NCI-H2107 treated with DMSO at 0.1 percent for 48 hours (cell line): ENCODE data around the gene PSRC1.

Source experiments
- DNase-seq: peaks from one replicate; lab custom pipeline; 2025; ENCODE audit not compliant: unreplicated experiment; lab: John Stamatoyannopoulos, UW

Gene PSRC1

DNA sequence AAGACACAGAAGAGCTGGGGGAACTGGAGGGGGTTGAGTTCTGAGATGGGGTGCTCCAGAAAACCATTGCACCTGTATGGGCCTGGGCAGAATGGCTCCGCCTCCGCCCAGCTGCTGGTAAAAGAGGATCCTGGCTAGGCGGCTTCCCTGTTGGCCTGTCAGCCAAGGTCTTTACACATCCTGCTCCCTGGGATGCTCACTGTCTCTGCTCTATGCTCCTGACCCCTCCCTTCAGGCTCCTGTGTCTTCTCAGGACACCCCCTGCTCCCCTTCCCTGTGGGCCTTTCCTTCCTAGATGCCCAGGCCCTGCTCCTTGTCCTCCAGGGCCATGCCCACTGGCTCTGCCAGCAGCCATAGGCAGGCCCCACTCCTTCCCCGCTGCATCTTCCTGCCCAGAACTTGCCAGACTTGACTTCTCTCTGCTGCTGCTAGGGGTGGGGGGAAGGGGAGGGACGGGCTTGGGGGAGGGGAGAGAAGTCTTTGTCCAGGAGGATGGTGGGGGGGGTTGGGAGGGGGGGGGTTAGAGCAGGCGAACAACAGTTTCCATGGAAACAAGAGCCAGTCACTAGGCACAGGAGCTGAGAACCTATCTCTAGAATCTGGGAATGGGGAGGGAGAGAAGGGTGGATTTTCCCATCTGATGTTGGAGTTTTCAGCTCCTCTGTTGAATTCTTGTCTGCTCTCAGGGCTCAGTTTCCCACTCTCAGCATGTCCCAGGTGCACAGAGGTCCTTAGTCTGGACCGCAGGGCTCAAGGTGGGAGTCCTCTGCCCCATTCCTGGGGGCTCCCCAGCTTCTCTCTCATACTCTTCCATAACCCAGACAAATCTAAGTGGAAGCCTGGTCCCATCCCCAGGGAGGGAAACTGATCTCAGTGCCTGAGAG lies 23.0 kb downstream of the PSRC1 start:
- no peak for DNase-seq

DNA sequence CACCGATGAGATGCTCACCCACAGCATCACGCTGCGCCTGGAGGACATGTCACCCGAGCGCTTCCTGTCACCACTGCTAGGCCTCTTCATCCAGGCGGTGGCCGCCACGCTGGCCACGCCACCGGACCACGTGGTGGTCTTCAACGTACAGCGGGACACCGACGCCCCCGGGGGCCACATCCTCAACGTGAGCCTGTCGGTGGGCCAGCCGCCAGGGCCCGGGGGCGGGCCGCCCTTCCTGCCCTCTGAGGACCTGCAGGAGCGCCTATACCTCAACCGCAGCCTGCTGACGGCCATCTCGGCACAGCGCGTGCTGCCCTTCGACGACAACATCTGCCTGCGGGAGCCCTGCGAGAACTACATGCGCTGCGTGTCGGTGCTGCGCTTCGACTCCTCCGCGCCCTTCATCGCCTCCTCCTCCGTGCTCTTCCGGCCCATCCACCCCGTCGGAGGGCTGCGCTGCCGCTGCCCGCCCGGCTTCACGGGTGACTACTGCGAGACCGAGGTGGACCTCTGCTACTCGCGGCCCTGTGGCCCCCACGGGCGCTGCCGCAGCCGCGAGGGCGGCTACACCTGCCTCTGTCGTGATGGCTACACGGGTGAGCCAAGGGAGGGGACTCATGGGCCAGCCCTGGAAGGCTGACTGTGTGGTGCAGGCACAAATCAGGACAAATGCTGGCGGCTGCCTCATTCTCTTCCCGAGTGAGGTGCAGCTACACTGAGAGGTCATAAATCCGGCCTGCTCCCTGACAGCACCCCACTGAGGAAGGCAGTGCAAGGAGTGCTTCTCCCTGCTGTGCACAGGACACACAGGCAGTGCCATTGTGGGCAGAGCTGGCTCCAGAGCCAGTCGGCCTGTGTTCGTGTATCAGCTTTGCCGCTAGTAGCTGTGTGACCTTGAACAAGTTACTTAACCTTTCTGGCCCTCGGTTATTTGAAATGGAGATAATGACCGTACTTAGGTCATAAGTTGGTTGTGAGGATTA lies 24.2 kb downstream of the PSRC1 start:
- DNase-seq = no peak

DNA sequence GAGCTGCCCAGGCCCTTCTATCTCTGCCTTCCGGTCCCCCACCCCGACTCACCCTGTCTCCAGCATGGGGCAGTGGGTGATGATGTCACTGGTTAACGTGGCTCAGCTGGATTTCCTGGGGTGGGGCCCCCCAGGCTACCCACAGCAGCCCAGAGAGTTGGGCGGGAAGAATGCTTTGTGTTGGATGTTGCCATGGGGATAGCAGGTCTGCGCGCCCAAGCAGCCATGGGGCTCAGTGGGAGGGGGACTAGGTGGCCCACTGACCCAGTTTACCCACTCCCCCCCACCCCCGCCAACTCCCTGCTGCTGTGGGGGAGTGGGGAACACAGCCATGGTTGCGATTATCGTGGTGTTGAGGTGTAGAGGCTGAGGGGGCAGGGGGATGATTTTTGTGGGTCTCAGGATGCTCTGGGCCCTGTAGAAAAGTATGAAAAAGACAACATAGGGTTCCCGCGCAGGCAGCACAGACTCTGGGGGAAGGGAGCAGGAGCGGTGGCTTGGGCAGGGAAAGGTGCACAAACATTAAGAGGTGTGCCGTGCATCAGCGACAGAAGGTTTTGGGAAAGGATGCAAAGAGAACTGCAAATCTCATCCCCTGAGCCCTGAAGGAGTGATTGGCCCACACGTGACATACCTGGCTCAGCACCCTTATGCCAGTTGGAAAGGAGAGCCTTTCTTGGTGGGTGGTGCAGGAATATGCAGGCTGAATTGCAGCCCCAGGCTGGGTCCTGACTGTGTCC lies 25.1 kb downstream of the PSRC1 start:
- no peak for DNase-seq

DNA sequence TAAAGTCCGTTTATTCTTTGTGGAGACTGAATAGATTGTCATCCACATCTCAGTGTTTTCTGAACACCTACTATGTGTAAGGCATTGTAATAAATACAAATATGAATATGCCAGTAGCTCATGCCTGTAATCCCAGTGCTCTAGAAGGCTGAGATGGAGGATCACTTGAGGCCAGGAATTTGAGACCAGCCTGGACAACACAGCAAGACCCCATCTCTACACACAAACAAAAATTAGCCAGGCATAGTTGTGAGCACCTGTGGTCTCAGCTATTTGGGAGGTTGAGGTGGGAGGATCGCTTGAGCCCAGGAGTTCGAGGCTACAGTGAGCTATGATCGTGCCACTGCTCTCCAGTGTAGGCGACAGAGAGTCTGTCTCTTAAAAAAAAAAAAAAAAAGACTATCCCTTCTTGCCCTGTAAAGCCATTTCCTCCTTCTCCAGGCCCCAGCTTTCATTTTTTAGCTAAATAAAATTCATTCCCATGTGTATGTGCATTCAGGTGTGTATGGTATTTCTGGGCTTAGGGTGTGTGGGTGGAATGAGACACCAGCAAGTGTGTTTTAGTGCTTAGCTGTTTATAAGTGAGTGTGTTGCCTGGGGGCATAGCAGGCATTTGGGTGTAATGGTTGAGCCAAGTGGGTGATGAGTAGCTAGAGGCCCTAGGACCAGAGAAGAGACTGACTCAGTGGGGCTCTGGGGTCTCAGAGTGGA lies 25.8 kb downstream of the PSRC1 start:
- no peak for DNase-seq

DNA sequence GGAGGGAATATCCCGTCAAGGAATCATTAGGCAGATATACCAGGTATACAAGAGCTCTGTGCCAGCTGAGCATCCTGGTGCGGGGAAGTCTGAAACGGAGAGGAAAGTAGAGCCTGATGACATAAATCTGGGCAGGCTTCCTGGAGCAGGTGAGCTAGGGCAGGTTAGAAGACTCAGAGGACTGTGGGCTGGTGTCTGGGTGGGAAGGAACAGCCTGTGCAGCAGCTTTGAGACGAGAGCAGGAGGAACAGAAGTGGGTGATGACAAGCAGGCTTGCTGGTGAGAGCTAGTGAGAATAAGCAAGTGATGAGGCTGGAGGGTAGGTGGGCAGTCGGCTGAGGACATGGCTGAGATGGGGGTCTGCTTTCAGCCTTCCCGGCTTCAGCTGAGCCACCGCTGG lies 26.9 kb downstream of the PSRC1 start:
- DNase-seq = no peak

DNA sequence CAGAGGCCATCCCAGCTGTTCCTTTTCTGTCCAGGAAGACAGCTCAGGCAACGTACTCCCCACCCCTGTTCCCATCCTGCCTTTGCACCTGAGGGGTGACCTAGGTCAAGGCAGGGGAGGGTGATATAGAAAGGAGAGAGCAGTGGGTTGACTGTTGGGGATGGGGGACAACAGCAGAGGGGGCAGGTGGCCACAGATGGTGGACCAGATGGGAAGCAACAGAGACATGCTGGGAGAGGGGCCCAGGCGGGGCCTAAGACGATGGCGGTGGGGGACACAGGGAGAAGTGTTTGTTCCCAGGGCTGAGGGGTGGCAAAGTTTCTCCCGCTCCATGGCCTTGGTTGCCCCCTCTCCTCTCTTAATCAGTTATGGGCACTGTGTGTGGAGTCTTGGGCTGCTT lies 27.3 kb downstream of the PSRC1 start:
- no peak for DNase-seq

DNA sequence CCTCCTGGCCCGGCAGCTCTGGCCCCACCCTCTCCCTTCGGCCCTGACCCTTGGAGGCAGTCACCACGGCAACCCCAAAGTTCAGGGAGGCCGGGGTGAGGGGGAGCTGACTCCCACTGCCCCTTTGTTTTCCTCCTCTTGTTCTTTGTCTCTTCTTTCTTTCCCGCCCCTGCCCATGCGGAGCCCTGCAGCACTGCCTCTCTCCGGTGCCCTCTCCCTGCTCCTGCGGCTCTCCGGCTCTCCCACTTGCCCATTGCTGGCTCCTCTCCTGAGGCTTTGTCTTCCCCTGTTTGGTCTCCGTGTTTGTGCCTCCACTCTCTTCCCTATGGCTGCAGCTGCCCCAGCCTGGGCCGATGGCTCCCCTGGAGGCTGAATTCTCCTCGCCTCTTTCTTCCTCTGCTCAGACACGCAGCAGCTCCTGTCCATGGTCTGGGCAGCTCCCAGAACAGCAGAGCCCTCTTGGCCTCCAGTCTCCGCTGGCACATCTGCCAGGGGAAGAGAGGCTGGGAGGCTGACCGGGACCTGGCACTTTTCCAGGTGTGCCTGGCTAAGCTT lies 27.8 kb downstream of the PSRC1 start:
- DNase-seq = no peak

DNA sequence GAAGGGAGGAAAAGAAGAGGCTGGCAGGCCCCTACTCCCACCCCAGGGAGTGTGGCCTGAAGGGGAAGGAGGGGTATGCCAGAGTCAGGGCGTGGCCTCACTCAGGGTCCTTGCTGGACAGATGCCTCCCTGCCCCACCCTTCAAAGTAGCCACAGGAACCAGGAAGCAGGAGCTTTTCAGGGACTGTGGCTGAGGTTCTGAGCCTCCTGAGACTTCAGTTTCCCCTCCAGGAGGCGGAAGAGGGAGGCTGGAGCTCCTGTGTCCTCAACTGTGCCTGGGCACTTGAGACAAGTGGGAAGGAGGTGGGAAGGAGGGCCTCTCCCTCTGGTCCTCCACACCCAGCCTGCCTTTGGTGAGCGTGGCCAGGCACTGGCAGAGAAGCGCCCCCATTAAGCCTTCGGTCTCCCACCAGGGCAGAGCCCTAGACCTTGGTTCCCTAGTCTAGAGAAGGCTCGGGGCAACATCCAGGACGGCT lies 28.3 kb downstream of the PSRC1 start:
- DNase-seq = no peak

DNA sequence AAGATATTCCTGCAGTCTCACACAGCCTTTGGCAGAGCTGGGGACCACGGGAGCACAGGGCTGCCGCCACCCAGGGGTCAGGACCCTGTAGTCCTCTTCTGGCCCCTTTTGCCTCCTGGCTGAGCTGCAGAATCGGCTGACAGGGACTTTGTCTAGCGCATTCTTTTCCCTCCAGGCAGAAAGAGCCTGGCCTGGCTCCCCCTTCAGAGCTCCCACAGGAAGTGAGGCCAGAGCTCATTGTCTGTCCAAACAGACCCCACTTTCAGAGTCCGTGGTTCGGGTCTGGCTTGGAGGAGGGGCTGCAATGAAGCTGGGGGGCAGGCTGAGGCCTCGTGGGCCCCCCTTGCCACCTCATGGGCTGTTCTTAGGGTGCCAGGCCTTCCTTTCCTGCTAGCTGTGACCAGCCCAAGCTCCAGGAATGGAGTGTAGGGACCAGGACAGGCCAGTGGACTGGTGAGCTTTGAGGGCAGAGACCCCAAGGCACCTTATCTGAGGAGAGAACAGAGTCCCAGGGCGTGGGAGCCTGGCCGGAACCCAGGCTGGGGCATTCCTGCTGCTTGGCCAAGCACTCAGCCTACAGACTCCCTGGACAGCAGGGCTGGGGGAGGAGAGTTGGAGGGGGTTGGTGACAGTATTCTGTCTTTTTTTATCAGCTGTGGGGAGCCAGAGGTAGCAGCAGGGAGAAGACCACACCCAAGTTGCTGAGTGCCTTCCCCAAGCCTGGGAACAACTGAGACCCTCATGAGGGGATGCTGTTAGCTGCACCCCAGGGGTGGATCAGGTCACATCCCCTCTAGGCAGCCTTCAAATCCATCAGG lies 28.9 kb downstream of the PSRC1 start:
- DNase-seq = no peak

DNA sequence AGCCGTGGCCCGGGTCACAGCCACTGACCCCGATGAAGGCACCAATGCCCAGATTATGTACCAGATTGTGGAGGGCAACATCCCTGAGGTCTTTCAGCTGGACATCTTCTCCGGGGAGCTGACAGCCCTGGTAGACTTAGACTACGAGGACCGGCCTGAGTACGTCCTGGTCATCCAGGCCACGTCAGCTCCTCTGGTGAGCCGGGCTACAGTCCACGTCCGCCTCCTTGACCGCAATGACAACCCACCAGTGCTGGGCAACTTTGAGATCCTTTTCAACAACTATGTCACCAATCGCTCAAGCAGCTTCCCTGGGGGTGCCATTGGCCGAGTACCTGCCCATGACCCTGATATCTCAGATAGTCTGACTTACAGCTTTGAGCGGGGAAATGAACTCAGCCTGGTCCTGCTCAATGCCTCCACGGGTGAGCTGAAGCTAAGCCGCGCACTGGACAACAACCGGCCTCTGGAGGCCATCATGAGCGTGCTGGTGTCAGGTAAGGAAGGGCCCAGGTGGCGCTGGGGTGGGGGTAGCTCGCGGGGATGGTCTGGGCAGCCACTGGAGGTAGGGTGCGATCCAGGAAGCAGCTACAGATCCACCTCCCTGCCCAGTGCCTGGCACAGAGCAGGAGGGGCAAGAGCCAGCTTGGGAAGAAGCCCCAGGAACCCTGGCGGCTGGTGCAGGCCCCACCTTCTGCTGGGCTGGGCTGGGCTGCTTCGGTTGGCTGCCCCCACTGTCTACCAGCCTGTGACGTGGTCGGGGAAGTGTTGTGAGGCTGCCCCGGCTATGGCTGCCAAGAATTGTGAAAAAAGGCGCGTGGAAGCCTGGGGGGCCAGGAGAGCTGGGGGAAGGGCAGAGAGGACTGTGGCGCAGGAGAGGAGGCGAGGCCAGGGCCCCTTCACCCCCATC lies 29.8 kb downstream of the PSRC1 start:
- DNase-seq = peak; percentile 65

DNA sequence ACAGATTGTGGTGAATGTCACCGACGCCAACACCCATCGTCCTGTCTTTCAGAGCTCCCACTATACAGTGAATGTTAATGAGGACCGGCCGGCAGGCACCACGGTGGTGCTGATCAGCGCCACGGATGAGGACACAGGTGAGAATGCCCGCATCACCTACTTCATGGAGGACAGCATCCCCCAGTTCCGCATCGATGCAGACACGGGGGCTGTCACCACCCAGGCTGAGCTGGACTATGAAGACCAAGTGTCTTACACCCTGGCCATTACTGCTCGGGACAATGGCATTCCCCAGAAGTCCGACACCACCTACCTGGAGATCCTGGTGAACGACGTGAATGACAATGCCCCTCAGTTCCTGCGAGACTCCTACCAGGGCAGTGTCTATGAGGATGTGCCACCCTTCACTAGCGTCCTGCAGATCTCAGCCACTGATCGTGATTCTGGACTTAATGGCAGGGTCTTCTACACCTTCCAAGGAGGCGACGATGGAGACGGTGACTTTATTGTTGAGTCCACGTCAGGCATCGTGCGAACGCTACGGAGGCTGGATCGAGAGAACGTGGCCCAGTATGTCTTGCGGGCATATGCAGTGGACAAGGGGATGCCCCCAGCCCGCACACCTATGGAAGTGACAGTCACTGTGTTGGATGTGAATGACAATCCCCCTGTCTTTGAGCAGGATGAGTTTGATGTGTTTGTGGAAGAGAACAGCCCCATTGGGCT lies 30.6 kb downstream of the PSRC1 start:
- DNase-seq = no peak

DNA sequence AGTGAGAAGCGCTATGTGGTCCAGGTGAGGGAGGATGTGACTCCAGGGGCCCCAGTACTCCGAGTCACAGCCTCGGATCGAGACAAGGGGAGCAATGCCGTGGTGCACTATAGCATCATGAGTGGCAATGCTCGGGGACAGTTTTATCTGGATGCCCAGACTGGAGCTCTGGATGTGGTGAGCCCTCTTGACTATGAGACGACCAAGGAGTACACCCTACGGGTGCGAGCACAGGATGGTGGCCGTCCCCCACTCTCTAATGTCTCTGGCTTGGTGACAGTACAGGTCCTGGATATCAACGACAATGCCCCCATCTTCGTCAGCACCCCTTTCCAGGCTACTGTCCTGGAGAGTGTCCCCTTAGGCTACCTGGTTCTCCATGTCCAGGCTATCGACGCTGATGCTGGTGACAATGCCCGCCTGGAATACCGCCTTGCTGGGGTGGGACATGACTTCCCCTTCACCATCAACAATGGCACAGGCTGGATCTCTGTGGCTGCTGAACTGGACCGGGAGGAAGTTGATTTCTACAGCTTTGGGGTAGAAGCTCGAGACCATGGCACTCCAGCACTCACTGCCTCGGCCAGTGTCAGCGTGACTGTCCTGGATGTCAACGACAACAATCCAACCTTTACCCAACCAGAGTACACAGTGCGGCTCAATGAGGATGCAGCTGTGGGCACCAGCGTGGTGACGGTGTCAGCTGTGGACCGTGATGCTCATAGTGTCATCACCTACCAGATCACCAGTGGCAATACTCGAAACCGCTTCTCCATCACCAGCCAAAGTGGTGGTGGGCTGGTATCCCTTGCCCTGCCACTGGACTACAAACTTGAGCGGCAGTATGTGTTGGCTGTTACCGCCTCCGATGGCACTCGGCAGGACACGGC lies 31.4 kb downstream of the PSRC1 start:
- DNase-seq = no peak

DNA sequence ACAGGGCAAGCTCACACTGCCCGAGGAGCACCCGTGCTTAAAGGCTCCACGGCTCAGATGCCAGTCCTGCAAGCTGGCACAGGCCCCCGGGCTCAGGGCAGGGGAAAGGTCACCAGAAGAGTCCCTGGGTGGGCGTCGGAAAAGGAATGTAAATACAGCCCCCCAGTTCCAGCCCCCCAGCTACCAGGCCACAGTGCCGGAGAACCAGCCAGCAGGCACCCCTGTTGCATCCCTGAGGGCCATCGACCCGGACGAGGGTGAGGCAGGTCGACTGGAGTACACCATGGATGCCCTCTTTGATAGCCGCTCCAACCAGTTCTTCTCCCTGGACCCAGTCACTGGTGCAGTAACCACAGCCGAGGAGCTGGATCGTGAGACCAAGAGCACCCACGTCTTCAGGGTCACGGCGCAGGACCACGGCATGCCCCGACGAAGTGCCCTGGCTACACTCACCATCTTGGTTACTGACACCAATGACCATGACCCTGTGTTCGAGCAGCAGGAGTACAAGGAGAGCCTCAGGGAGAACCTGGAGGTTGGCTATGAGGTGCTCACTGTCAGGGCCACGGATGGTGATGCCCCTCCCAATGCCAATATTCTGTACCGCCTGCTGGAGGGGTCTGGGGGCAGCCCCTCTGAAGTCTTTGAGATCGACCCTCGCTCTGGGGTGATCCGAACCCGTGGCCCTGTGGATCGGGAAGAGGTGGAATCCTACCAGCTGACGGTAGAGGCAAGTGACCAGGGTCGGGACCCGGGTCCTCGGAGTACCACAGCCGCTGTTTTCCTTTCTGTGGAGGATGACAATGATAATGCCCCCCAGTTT lies 32.3 kb downstream of the PSRC1 start:
- DNase-seq = no peak

DNA sequence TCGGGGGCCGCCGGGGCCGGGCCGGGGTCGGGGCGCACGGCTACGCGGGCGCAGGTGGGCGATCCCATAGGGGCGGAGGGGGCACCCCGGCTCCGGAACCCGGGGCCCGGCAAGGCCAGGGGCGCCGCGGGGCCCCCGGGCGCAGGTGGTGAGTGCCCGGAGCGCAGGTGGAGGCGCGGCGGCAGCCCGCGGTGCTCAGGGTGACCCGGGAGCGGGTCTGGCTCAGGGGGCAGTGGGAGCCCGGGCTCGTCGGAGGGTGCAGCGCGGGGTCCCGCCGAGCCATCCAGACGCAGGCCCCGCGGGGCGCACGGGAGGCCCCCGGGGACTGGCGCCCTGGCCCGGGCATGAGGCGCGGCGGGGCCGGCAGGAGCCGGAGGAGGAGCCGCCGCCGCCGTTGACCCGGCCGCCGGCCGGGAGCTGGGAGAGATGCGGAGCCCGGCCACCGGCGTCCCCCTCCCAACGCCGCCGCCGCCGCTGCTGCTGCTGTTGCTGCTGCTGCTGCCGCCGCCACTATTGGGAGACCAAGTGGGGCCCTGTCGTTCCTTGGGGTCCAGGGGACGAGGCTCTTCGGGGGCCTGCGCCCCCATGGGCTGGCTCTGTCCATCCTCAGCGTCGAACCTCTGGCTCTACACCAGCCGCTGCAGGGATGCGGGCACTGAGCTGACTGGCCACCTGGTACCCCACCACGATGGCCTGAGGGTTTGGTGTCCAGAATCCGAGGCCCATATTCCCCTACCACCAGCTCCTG lies 33.1 kb downstream of the PSRC1 start:
- no peak for DNase-seq
